GM19035 (cell line): ENCODE data around the gene FGFR4.
"Not testable (repeated sequence)": the region's sequence is repeated elsewhere in the genome, so short reads cannot be mapped to it uniquely, and the experiment has no call there.

ENCODE experiments used
- ATAC-seq: cut with Tn5 transposase; IDR thresholded peaks from one replicate; pipeline ENCODE4 v1.9.1; 2021; ENCODE audit not compliant: unreplicated experiment

The FGFR4 gene

GRCh38 chr5:177086654-177087397 is at the start of gene FGFR4:
Gene FGFR4, plus strand, starts transcription at chr5:177086915. Its CDS starts 2,688 bp downstream, at chr5:177089603.
- ATAC-seq: peak; percentile 45

GRCh38 chr5:177036921-177037320 is 49.8 kb upstream of the FGFR4 start:
- ATAC-seq: no peak

- ATAC-seq: no peak
Measured at GRCh38 chr5:177040814-177041420, 45.8 kb upstream of the FGFR4 start.

- no peak for ATAC-seq
Measured at GRCh38 chr5:177041936-177042335, 44.8 kb upstream of the FGFR4 start.

- ATAC-seq: no peak
Measured at GRCh38 chr5:177043114-177043513, 43.6 kb upstream of the FGFR4 start.

GRCh38 chr5:177043958-177044357 is 42.8 kb upstream of the FGFR4 start:
- ATAC-seq: no peak

- no peak for ATAC-seq
Measured at GRCh38 chr5:177044641-177045040, 42.1 kb upstream of the FGFR4 start.

- no peak for ATAC-seq
Measured at GRCh38 chr5:177045631-177046030, 41.1 kb upstream of the FGFR4 start.

- ATAC-seq: not testable (repeated sequence)
Measured at GRCh38 chr5:177048531-177048930, 38.2 kb upstream of the FGFR4 start.

- no peak for ATAC-seq
Measured at GRCh38 chr5:177049285-177049684, 37.4 kb upstream of the FGFR4 start.

- ATAC-seq: no peak
Measured at GRCh38 chr5:177064500-177065277, 22.0 kb upstream of the FGFR4 start.

GRCh38 chr5:177065491-177065890 is 21.2 kb upstream of the FGFR4 start:
- no peak for ATAC-seq

- ATAC-seq: no peak
Measured at GRCh38 chr5:177066224-177066623, 20.5 kb upstream of the FGFR4 start.

- ATAC-seq: no peak
Measured at GRCh38 chr5:177067503-177067902, 19.2 kb upstream of the FGFR4 start.

GRCh38 chr5:177070536-177071191 is 16.1 kb upstream of the FGFR4 start:
- no peak for ATAC-seq

GRCh38 chr5:177071666-177072385 is 14.9 kb upstream of the FGFR4 start:
- ATAC-seq: no peak

GRCh38 chr5:177077335-177077734 is 9.4 kb upstream of the FGFR4 start:
- ATAC-seq: no peak

- ATAC-seq: no peak
Measured at GRCh38 chr5:177079606-177080005, 7.1 kb upstream of the FGFR4 start.

- no peak for ATAC-seq
Measured at GRCh38 chr5:177080265-177080664, 6.5 kb upstream of the FGFR4 start.

- no peak for ATAC-seq
Measured at GRCh38 chr5:177081859-177082258, 4.9 kb upstream of the FGFR4 start.

GRCh38 chr5:177083357-177083756 is 3.4 kb upstream of the FGFR4 start:
- no peak for ATAC-seq
